C4-2B (cell line): Measurements from ENCODE around the gene PHACTR1.

ENCODE experiments used
- ZFX ChIP-seq: fragments of 450-650 bp; IDR thresholded peaks from 2 replicates; pipeline ENCODE4 v1.6.1; 2017
- TF ChIP-seq, protein P1 (sequence below): fragments of 450-650 bp; conservative IDR thresholded peaks from 2 replicates; pipeline ENCODE4 v1.5.1; 2017; ENCODE audit warnings: mild to moderate bottlenecking

DNA sequence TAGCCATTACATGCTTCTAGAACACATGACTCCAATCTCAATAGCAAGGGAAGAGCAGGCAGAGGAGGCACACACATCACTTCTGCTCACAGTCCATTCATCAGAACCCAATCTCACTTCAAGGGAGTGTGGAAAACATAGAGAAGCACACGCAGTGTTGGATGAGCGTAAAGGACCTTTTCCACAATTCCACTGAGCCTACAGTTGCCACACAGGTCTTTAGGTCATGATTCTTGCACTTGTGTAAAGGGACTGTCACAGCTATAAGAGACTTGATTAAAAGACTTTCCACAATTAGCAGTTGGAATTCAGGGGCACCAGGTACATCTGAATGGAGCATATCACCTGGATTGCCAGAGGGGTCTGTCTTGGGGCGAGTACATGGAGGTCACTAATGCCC lies 525.6 kb downstream of the PHACTR1 start:
- TF ChIP-seq, protein P1, sequence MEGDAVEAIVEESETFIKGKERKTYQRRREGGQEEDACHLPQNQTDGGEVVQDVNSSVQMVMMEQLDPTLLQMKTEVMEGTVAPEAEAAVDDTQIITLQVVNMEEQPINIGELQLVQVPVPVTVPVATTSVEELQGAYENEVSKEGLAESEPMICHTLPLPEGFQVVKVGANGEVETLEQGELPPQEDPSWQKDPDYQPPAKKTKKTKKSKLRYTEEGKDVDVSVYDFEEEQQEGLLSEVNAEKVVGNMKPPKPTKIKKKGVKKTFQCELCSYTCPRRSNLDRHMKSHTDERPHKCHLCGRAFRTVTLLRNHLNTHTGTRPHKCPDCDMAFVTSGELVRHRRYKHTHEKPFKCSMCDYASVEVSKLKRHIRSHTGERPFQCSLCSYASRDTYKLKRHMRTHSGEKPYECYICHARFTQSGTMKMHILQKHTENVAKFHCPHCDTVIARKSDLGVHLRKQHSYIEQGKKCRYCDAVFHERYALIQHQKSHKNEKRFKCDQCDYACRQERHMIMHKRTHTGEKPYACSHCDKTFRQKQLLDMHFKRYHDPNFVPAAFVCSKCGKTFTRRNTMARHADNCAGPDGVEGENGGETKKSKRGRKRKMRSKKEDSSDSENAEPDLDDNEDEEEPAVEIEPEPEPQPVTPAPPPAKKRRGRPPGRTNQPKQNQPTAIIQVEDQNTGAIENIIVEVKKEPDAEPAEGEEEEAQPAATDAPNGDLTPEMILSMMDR, result no peak
- TF ChIP-seq ZFX, result no peak
